Activated CD4-positive, CD25-positive, alpha-beta regulatory T cell treated with anti-CD3 and anti-CD28 coated beads, Interleukin-2, amount 50 U/mL, for 24 hours (primary cell): ENCODE data around the gene AFDN.

Experiments used
- ATAC-seq, 2 donors: fragments of 150-1000 bp; cut with Tn5 transposase; one replicate each; pipeline ENCODE4 v1.10.0; 2021; ENCODE audit warnings: mild to moderate bottlenecking in 1 of 2, moderate library complexity in 1 of 2

The AFDN gene

DNA sequence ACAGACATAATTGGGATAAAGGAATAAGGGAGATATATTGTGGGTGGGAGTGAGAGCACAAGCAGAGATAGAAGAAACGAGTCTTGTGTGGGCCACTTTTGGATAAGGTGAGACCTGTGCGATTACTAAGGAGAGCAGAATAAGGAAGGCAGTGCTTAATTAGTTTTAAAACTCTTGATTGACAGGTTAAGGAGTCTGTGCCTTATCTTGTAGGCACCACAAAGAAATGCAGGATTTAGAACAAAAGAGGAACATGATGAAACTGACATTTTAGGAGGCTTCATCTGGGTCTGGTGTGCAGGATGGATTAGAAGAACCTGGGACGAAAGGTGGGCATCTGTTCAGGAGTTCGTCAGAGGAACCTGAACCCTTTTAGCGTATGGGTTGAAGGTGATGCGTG is 100.5 kb downstream of the AFDN start:
- ATAC-seq, result no peak

- no peak for ATAC-seq
Observed at GRCh38 chr6:167928111-167928510, 101.4 kb downstream of the AFDN start.

DNA sequence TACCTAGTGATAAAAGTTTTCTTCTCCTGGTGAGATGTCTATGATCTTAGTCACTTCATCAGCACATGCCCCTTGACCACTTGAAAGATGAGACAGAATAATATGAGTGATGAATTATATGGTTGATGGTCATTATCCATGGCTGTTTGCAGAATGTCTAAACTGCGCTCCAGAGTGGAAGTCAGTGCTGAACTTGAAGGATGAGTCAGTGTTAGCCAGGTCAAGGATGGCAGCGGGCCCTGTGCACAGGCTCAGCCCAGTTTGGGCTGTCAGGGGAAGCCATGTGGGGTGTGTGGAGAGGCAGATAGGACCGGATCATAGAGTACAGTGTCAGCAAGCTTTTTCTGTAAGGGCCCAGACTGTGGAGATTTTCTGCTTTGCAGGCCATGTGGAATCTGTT is 103.6 kb downstream of the AFDN start:
- no peak for ATAC-seq

DNA sequence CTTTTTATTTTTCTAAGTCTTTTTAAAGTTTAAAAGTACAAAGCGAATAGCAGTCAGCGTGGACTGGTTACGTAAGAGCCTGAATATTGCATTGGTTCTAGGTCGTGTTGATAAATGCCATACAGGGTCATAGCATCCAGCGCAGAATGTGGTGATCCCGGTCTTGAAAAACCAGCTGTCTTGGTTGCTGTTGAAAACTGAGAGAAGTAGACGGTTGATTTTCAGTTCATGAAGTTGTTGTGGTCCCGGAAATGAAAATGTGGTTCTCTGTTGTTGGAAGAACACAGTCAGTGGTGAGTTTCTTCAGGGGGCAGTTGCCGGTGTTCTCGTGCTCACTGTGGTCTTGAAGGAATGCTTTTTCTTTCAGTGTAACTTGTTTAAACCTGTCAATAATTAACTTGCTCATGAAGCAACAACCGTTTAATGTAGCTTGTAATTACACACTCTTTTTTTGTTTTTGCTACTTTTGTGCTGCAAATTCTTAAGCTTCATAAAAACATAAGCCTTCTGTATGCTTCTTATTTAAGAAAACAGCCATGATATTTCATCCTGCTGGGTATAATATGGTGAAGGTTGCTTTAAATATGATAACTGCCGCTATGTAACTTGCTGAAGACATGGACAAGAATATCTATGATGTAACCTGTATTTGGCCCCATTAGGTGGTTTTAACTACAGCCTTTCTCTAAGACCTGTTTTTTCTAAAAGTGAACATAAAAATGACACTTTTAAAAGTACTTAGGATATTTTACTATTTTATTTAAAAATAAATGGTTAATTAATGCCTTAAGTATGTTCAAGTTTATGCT is 106.0 kb downstream of the AFDN start:
- no peak for ATAC-seq

GRCh38 chr6:167933290-167933689 is 106.6 kb downstream of the AFDN start:
- no peak for ATAC-seq

GRCh38 chr6:167933847-167934246 is 107.1 kb downstream of the AFDN start:
- no peak for ATAC-seq

DNA sequence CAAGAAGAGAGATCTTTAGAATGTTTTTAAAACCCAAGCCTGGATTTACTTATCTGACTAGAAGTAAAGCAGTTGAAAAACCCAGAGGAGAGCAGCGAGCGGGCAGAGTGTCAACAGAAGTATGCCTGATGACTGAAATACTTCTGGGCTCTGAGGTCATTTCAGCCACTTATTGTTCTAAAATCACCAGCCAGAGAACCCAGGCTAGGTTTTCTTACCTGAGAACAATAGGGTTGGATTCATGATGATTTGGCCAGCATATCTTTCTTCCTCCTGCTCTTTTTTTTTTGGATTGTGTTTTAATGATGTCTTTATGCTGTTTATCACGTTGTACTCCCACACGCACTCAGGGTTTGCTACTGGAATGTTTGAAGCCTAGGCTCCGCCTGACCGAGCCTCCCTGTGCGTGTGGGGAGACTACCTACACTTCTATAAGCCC is 107.7 kb downstream of the AFDN start:
- ATAC-seq, result no peak

DNA sequence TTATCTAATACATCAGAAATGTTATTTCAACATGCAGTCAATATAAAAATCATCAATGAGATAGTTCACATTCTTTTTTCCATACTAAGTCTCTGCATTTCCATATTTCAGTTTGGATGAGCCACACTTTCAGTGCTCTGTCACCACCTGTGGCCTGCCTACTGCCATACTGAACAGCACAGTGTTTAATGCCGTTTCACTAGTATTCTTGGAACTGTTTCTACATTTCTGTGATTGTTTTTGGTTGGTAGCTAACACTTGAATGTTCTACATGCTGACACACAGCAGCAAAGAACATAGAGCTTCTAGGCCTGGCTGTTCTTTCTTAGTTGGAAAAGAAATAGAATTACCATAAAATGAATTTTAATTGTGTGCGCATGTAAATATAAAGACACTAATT is 109.3 kb downstream of the AFDN start:
- no peak for ATAC-seq

- no peak for ATAC-seq
Observed at GRCh38 chr6:167937301-167937700, 110.6 kb downstream of the AFDN start.

DNA sequence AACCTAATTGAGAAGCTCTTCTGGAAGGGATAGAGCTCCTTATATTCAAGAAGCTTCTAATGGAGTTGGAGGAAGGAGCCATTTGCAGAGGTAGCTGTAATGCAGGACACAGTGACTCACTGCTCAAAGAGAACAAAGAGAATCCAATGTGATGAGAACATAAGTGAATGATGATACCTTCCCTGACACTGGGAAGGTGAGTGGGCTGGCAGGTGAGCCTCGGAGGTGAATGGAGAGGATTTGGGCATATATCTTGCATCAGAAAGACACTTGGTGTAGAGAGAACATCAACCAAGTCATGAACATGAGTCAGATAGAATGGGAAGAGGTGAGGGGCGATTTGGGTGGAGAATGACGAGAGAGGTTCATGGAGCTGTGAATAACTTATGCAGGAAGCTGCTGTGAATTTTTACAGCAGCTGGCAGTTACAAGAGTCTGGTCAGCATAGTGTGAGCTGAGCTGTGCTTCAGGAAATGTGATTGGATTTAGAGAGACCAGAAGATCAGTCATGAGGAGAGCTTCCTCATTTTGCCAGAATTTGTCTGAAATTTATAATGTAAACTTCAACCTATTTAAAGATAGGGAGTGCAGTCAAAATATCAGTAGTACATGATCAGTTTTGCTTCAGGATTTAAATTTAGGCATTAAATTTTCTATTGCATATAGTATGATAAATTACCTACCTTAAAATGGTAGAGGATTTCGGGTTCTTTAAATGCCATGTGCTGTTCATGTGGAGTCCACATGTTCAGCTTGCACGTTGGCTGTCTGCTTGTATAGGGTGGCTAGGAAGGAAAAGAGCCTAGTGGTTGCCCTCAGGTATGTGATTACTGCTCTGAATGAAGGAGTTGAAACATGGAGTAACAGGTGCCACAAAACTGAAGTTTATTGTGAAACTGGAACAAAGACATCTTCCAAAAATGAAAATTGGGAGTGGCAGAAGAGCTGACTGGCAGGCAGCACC is 111.5 kb downstream of the AFDN start:
- ATAC-seq, result no peak

DNA sequence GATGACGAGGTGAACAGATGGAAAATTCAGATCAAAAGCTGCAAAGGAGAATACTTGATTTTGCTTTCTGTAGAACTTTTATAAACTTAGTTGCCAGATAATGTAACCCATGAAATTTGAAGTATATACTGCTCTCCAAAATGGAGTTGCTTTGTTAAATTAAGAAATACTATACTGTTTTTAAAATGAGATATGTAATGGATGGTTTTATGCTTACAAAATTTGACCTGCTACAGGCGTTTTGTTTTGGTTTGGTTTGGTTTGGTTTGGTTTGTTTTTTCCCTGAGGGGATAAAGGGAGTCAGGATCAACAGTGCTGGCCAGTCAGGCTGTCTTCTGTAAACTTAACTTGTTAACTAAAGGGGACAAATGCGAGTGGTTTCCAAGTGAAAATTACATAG is 115.1 kb downstream of the AFDN start:
- no peak for ATAC-seq

- ATAC-seq, result no peak
Observed at GRCh38 chr6:167944130-167944529, 117.4 kb downstream of the AFDN start.

DNA sequence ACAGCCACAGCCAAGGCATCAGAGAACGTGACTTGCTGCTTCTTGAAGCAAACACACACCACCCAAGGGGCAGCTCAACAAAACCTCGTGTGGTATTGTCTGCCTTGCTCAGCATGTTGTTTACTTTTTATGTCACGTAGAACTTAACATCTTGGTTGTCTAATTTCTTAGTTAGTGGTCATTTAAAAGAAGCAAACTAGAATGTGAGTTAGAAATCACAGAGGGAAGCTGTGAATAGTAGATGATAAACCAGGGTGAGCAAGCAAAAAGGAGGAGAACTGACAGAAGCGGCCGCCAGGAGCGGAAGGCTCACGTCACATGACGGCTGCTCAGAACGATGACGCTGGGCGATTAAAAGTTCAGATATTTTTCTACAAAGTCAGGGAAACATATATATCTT is 119.3 kb downstream of the AFDN start:
- no peak for ATAC-seq

DNA sequence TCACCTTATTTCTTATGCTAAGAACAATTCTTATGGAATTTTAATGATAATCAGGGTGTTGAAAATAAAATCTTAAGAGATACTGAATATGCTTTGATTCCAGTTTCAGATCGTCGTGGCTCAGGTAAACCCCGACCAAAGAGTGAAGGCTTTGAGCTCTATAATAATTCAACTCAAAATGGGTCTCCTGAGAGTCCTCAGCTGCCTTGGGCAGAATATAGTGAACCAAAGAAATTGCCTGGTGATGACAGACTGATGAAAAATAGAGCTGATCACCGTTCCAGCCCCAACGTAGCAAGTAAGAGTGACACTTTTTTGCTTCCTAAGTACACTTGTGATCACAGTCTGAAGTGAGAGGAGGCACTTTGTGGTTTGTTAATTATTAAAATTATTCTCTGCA is 119.9 kb downstream of the AFDN start:
- no peak for ATAC-seq

- no peak for ATAC-seq
Observed at GRCh38 chr6:167947716-167948115, 121.0 kb downstream of the AFDN start.

DNA sequence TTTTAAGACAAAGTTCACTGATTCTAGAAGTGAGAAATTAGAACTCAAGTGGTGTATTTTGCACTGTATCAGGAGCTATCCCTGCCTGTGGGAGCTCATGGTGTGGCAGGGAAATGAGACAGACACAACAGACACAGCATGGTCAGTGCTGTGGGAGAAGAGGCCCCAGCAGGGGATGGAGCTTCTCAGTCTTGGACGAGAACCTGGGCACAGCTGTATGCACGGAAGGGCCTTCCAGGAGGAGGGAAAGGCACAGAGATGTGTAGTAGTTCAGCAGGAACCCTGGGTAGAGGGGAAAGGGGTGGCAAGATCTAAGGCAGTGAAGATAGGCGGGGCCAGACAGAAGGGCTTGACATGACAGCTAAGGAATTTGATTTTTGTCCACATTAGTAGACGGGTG is 122.0 kb downstream of the AFDN start:
- ATAC-seq, result no peak

GRCh38 chr6:167949121-167949684 is 122.5 kb downstream of the AFDN start:
- ATAC-seq, result no peak

DNA sequence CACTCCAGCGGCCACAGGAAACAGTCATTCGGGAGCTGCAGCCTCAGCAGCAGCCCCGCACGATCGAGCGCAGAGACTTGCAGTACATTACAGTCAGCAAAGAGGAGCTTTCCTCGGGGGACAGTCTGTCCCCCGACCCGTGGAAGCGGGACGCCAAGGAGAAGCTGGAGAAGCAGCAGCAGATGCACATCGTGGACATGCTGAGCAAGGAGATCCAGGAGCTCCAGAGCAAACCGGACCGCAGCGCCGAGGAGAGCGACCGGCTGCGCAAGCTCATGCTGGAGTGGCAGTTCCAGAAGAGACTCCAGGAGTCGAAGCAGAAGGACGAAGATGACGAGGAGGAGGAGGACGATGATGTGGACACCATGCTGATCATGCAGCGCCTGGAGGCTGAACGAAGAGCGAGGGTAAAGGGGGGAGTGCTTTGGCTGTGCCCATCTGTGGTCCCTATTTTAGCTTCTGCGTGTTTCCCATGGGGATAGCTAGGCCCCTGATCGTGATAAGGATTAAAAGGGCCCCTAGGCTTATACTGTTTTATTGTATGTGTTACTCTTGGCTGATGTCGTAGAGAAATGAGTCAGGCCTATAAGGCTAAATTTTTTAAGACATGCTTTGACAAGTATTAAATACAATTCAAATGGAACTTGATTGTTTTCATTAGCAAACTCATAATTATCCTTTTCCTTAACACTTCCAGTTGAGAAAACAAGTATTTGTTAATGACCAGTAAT is 125.2 kb downstream of the AFDN start:
- no peak for ATAC-seq

DNA sequence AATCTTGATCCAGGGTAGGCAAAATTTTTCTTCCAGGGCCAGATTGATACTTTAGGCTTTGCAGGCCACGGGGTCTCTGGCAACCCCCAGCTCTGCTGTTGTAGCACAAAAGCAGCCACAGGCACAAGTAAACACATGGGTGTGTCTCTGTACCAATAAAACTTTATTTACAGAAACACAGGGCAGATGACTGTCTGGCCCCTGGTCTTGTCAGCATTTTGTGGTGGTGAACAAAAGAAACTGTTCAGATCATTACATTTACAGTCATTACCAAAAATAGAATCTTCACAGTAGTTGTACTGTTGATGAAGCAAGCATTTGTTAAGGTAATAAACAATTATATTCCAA is 125.8 kb downstream of the AFDN start:
- no peak for ATAC-seq

DNA sequence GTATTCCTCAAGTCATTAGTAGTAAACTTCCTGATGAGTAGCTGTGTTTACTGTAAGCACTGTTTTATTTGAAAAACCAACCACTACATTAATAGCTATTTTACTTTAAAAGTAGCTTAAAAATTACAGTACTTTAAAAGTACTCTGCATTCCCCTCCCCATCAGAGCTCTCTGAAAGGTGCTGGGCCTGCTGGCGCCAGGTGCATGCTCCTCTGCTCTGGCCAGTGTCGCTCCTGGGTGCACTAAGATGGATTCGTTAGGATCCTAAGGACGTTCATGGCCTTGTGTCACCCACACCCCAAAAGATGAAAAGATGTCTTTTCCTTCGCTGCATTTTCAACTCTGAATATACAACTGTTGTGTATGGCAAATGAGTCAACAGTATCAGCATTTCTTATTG is 126.8 kb downstream of the AFDN start:
- no peak for ATAC-seq

GRCh38 chr6:167954151-167954550 is 127.4 kb downstream of the AFDN start:
- ATAC-seq, result no peak

DNA sequence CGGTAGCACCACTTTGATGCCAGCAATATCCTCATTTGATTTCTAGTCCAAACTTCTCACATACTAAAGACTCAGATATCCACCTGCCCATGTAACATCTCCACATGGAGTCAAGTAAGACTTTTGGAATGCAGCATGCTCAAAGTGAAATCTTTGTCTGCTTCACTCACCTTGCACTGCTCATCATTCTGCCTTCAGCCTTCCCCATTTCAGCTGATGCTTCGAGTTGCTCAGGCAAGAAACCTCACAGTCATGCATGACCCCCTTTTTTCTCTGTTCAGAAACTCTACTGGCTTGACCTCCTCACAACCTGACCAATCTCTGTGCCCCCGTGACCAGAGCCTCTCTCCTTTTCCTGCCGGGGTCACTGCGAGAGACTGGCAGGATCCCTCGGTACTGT is 129.8 kb downstream of the AFDN start:
- no peak for ATAC-seq

- no peak for ATAC-seq
Observed at GRCh38 chr6:167956983-167957492, 130.3 kb downstream of the AFDN start.
